Ishikawa (cell line): ENCODE results near the gene MAOB.

Source experiments
- CEBPB ChIP-seq: IDR thresholded peaks from 2 replicates; pipeline ENCODE4 v1.6.1; 2012
- CREB1 ChIP-seq: IDR thresholded peaks from 2 replicates; pipeline ENCODE4 v1.6.1; 2012; ENCODE audit warnings: low read depth
- EGR1 ChIP-seq: IDR thresholded peaks from 2 replicates; pipeline ENCODE4 v1.6.1; 2012
- EP300 ChIP-seq: IDR thresholded peaks from 2 replicates; pipeline ENCODE4 v1.6.1; 2012; ENCODE audit warnings: borderline replicate concordance
- FOXM1 ChIP-seq: IDR thresholded peaks from 2 replicates; pipeline ENCODE4 v1.6.1; 2012; ENCODE audit warnings: low read depth, borderline replicate concordance
- NFIC ChIP-seq: IDR thresholded peaks from 2 replicates; pipeline ENCODE4 v1.6.1; 2012
- RAD21 ChIP-seq: IDR thresholded peaks from 2 replicates; pipeline ENCODE4 v1.6.1; 2012; ENCODE audit warnings: low read depth
- TAF1 ChIP-seq: IDR thresholded peaks from 2 replicates; pipeline ENCODE4 v1.6.1; 2012; ENCODE audit warnings: low read depth, mild to moderate bottlenecking
- TCF12 ChIP-seq: IDR thresholded peaks from 2 replicates; pipeline ENCODE4 v1.6.1; 2012; ENCODE audit warnings: low read depth
- TEAD4 ChIP-seq: IDR thresholded peaks from 2 replicates; pipeline ENCODE4 v1.6.1; 2012
- YY1 ChIP-seq: IDR thresholded peaks from 2 replicates; pipeline ENCODE4 v1.6.1; 2012; ENCODE audit warnings: low read depth
- ZBTB7A ChIP-seq: IDR thresholded peaks from 2 replicates; pipeline ENCODE4 v1.6.1; 2012; ENCODE audit warnings: low read depth
- TF ChIP-seq, protein P1 (sequence below): IDR thresholded peaks from 2 replicates; pipeline ENCODE4 v1.6.1; 2012
- TF ChIP-seq, protein P2 (sequence below): IDR thresholded peaks from 2 replicates; pipeline ENCODE4 v1.6.1; 2012
- TF ChIP-seq, protein P3 (sequence below): IDR thresholded peaks from 2 replicates; pipeline ENCODE4 v1.6.1; 2012; ENCODE audit warnings: low read depth, mild to moderate bottlenecking

The MAOB gene

DNA sequence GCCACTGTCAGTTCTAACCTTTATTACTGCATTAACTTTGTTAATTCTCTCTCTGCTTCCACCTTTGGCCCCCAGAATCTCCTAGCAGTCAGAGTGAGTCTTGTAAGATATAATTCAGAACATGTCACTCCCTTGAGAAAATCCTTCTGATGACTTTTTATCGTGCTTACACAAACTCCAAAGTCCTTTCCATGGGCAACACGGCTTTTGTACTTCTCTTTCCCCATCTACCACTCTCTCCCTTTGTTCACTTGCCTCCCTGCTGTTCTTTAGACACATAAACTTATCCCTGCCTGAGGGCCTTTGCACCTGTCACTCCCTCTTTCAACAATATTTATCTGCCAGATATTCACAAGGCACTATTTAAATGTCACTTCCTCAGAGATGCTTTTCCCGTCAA is 64.8 kb downstream of the MAOB start:
- TF ChIP-seq, protein P1, sequence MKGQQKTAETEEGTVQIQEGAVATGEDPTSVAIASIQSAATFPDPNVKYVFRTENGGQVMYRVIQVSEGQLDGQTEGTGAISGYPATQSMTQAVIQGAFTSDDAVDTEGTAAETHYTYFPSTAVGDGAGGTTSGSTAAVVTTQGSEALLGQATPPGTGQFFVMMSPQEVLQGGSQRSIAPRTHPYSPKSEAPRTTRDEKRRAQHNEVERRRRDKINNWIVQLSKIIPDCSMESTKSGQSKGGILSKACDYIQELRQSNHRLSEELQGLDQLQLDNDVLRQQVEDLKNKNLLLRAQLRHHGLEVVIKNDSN = no peak
- TF ChIP-seq TCF12 (no peak), TEAD4 (no peak), EGR1 (no peak), CREB1 (no peak), EP300 (no peak), TAF1 (no peak), RAD21 (no peak), NFIC (no peak), FOXM1 (no peak), YY1 (no peak), CEBPB (no peak), ZBTB7A (no peak)
- TF ChIP-seq, protein P2, sequence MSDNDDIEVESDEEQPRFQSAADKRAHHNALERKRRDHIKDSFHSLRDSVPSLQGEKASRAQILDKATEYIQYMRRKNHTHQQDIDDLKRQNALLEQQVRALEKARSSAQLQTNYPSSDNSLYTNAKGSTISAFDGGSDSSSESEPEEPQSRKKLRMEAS = no peak
- TF ChIP-seq, protein P3, sequence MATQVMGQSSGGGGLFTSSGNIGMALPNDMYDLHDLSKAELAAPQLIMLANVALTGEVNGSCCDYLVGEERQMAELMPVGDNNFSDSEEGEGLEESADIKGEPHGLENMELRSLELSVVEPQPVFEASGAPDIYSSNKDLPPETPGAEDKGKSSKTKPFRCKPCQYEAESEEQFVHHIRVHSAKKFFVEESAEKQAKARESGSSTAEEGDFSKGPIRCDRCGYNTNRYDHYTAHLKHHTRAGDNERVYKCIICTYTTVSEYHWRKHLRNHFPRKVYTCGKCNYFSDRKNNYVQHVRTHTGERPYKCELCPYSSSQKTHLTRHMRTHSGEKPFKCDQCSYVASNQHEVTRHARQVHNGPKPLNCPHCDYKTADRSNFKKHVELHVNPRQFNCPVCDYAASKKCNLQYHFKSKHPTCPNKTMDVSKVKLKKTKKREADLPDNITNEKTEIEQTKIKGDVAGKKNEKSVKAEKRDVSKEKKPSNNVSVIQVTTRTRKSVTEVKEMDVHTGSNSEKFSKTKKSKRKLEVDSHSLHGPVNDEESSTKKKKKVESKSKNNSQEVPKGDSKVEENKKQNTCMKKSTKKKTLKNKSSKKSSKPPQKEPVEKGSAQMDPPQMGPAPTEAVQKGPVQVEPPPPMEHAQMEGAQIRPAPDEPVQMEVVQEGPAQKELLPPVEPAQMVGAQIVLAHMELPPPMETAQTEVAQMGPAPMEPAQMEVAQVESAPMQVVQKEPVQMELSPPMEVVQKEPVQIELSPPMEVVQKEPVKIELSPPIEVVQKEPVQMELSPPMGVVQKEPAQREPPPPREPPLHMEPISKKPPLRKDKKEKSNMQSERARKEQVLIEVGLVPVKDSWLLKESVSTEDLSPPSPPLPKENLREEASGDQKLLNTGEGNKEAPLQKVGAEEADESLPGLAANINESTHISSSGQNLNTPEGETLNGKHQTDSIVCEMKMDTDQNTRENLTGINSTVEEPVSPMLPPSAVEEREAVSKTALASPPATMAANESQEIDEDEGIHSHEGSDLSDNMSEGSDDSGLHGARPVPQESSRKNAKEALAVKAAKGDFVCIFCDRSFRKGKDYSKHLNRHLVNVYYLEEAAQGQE = no peak

DNA sequence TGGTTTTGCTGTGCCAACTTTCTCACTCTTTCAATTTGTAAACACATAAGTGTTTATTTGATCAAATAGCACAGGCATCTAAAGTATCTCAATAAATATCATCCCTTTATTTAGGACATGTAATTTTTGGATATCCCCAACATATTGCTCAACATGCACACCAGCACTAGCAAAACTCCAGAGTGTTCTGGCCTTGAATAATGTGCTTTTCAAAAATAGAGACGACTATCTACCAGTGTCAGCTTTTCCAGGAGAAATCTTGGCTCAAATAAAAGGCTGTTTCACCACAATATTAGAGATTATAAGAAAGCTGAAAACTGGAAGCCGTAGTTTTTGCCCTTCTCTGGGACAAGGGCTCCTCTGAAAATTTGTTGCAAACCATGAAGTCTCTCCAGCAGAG is 67.0 kb downstream of the MAOB start:
- TF ChIP-seq YY1 (no peak), EP300 (no peak), NFIC (no peak), RAD21 (no peak), CEBPB (no peak), TCF12 (no peak), TAF1 (no peak), FOXM1 (no peak), CREB1 (no peak), TEAD4 (no peak), EGR1 (no peak), ZBTB7A (no peak)
- TF ChIP-seq, protein P3 = no peak
- TF ChIP-seq, protein P2 = no peak
- TF ChIP-seq, protein P1 = no peak

DNA sequence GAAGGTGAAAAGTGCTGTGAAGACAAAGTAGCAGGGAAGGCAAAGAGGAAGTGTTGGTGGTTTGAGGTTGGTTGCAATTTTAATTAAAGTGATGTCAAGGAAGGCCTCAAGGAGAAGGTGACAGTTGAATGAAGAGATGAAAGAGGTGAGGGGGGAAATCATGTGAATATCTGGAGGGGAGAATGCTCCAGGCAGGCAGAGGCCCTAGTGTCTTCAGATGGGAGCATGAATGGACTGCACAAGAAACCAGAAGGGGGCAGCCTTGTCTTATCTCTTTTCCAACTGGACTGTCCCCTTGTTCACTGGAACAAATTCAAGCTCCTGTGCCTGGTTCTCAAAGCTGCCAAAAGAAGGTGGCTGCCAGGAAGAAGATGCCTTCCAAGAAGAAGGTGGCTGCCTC is 68.4 kb downstream of the MAOB start:
- TF ChIP-seq RAD21 = peak; percentile 8; the same call in 1 of the 2 replicates
- TF ChIP-seq ZBTB7A = no peak

DNA sequence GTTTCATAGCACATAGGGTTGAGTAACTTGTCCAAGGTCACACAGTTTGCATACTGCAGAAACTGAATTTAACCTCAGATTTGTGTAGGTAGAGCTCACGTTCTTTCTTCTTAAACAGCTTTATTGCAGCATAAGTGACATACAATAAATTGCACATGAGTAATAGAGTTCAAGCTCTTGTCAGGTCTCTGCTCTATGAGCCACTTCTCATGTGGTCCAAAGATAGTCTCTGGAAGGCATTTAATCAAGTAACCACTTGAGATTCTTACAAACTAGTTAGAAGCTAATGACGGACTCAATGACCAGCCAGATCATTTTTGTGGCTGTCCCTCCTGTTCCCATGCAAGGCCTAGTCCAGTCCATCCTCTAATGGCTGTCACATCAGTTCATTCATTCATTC is 68.9 kb downstream of the MAOB start:
- no peak for TF ChIP-seq TCF12
- no peak for TF ChIP-seq EGR1
- no peak for TF ChIP-seq TAF1
- TF ChIP-seq, protein P1 = no peak

DNA sequence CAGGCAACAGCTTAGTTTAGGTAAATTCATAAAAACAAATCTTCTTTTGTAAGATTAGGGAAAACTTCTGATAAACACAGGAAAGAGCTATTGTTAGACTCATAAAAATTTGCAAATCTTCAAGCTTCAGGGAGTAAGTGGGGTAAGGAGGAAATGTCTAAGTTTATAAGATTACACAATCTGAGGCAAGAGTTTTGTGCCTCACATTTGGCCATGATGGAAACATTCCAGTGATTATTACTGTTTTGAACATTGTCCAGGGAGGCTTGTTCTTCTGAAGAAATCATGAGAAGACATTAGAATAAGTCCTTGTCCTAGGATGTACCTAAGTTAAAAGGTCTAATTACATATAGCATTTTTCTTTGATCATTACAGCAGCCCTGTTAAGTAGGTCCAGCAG is 72.8 kb downstream of the MAOB start:
- TF ChIP-seq CREB1 (no peak), CEBPB (no peak), YY1 (no peak), TAF1 (no peak), FOXM1 (no peak), NFIC (no peak), EP300 (no peak)
- TF ChIP-seq, protein P2 = no peak
- TF ChIP-seq, protein P3 = no peak
